ENCODE measurements around the gene AFF2. TPM values are rescaled to one million over a fixed set of nuclear protein-coding genes. Genes with fewer than 3 reads are reported as not detected.

Gene AFF2
- 10.5 TPM for polyA plus RNA-seq (2013, experiment 1 of 2)
- 9.7 TPM for polyA plus RNA-seq (2013, experiment 2 of 2)

DNA sequence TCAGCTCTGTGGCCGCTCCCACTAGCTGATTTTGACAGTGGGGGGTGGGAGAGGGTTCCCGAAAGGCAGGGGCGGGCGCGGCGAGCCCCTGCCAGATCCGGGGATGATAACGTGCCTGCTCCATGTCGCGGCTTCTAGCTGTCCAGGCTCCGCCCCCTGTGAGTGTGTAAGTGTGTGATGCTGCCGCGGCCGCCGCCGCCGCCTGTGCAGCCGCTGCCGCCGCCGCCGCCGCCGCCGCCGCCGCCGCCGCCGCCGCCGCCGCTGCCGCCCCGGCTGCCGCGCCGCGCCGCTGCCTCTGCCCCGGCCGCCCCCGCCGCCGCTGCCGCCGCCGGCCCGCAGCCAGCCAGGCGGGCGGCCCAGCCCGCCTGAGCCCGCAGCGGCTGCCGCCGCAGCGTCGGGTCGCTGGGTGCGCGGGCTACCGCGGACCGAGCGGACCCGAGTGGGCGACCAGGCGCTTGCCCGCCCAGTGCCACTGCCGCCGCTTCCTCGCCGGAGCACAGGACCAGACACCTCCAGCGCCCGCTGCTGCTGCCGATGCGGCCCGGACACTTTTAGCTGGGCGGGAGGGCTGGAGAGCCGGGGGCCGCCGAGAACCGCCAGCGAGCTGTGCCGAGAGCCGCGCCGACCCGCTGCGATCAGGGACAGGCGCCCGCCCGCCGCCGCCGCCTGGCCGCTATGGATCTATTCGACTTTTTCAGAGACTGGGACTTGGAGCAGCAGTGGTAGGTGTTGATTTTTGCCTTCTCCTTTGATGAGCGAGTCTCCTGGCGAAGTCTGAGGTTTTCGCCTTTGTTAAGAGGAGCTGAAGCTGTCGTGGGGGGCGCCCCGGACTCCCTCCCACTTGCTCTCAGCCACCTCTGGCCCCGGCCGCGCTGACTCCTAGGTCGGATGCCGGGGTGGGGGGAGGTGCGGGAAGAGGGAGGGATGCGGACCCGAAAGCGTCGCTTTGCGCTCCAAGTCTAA, at the start of gene AFF2:
Gene AFF2 (plus strand): TSS at position 195 of the 963 bp plus-strand sequence. CDS start 481 bp downstream, at position 676.
- H3K9me3 ChIP-seq (ENCODE audit: control insufficient read depth, low read length): no peaks in the 10 kb centered on the region
- peak within 1 kb of the TSS; percentile 54 for H3K4me3 ChIP-seq (ENCODE audit: extremely low read depth, insufficient read depth, low read length, poor library complexity, severe bottlenecking)
- peak within 1 kb of the TSS; percentile 49 for H3K27ac ChIP-seq (ENCODE audit: low read depth, low read length, severe bottlenecking)
- peaks cover 6% of the 10 kb centered on the region for H3K4me1 ChIP-seq (ENCODE audit: control insufficient read depth, insufficient read depth, low read length, poor library complexity, severe bottlenecking)
- H3K36me3 ChIP-seq (ENCODE audit: control insufficient read depth, insufficient read depth, low read length): no peaks in the 10 kb centered on the region
- 0 to 3% methylated on average over 13 to 17 of the region's 115 CpGs for WGBS, 2 experiments (ENCODE audit: insufficient coverage in 2 of 2)

DNA sequence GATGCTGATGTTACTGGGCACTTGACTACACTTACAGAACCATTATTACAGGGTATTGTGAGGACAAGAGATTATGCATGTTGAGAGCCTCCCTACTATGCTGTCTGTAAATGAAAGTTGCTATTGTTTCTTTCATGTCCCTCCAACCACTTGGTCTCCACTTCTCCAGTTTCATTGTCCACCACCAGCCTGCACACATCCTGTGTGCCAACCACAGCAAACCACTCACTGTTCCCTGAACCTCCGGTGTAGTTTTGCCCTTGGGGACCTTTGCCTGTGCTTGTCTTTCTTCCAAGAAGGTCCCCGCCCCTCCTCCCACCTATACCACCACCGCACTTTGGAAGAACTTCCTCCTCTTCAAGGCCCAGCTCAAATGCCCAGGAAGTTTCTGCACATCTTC, 43.1 kb upstream of the AFF2 start:
- Histone ChIP-seq H3K4me1 (ENCODE audit: control insufficient read depth, insufficient read depth, low read length, poor library complexity, severe bottlenecking) (no peaks in the 10 kb centered on the region), H3K27ac (ENCODE audit: low read depth, low read length, severe bottlenecking) (no peak overlapping the region), H3K4me3 (ENCODE audit: extremely low read depth, insufficient read depth, low read length, poor library complexity, severe bottlenecking) (no peak overlapping the region), H3K9me3 (ENCODE audit: control insufficient read depth, low read length) (no peaks in the 10 kb centered on the region), H3K36me3 (ENCODE audit: control insufficient read depth, insufficient read depth, low read length) (no peaks in the 10 kb centered on the region)
- WGBS, 2 experiments (ENCODE audit: insufficient coverage in 2 of 2): 83% methylated on average over 2 of the region's 3 CpGs; no CpG with 5 or more reads in 1 of the 2 experiments

- no peaks in the 10 kb centered on the region for H3K36me3 ChIP-seq (ENCODE audit: control insufficient read depth, insufficient read depth, low read length)
- WGBS, 2 experiments (ENCODE audit: insufficient coverage in 2 of 2): 90 to 100% methylated on average over 1 to 2 of the region's 4 CpGs
- no peak overlapping the region for H3K27ac ChIP-seq (ENCODE audit: low read depth, low read length, severe bottlenecking)
- no peaks in the 10 kb centered on the region for H3K9me3 ChIP-seq (ENCODE audit: control insufficient read depth, low read length)
- no peaks in the 10 kb centered on the region for H3K4me1 ChIP-seq (ENCODE audit: control insufficient read depth, insufficient read depth, low read length, poor library complexity, severe bottlenecking)
- H3K4me3 ChIP-seq (ENCODE audit: extremely low read depth, insufficient read depth, low read length, poor library complexity, severe bottlenecking): no peak overlapping the region
Observed at GRCh38 chrX:148459343-148459742, 41.1 kb upstream of the AFF2 start.

DNA sequence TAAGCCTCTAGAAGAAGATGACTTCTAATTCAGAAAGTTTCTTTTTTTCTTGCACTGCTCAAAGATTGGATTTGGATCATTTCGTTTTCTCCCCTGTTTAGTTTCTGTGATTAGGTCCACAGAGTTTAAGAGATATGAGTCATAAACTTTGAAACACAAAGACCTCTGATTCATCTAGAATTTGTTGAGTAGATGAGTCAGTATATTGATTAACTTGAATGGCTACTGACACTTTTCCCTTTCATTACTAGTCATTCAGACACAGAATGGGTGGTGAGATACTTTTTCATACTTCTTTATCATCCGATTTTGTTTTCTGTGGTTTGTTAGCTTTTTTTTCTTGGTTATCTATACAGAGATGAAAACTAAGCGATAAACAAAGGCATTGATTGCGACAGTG, 34.1 kb upstream of the AFF2 start:
- Histone ChIP-seq H3K27ac (ENCODE audit: low read depth, low read length, severe bottlenecking) (no peak overlapping the region), H3K4me3 (ENCODE audit: extremely low read depth, insufficient read depth, low read length, poor library complexity, severe bottlenecking) (no peak overlapping the region), H3K9me3 (ENCODE audit: control insufficient read depth, low read length) (no peaks in the 10 kb centered on the region), H3K4me1 (ENCODE audit: control insufficient read depth, insufficient read depth, low read length, poor library complexity, severe bottlenecking) (peaks cover 7% of the 10 kb centered on the region), H3K36me3 (ENCODE audit: control insufficient read depth, insufficient read depth, low read length) (no peaks in the 10 kb centered on the region)
- WGBS, 2 experiments (ENCODE audit: insufficient coverage in 2 of 2): 94% methylated on average over 2 of the region's 4 CpGs; no CpG with 5 or more reads in 1 of the 2 experiments

GRCh38 chrX:148470324-148470723, 30.1 kb upstream of the AFF2 start:
- Histone ChIP-seq H3K9me3 (ENCODE audit: control insufficient read depth, low read length) (no peaks in the 10 kb centered on the region), H3K4me3 (ENCODE audit: extremely low read depth, insufficient read depth, low read length, poor library complexity, severe bottlenecking) (no peak overlapping the region), H3K27ac (ENCODE audit: low read depth, low read length, severe bottlenecking) (no peak overlapping the region), H3K4me1 (ENCODE audit: control insufficient read depth, insufficient read depth, low read length, poor library complexity, severe bottlenecking) (peaks cover 7% of the 10 kb centered on the region), H3K36me3 (ENCODE audit: control insufficient read depth, insufficient read depth, low read length) (no peaks in the 10 kb centered on the region)
- WGBS, 2 experiments (ENCODE audit: insufficient coverage in 2 of 2): 71% methylated on average over 1 of the region's 2 CpGs; no CpG with 5 or more reads in 1 of the 2 experiments

DNA sequence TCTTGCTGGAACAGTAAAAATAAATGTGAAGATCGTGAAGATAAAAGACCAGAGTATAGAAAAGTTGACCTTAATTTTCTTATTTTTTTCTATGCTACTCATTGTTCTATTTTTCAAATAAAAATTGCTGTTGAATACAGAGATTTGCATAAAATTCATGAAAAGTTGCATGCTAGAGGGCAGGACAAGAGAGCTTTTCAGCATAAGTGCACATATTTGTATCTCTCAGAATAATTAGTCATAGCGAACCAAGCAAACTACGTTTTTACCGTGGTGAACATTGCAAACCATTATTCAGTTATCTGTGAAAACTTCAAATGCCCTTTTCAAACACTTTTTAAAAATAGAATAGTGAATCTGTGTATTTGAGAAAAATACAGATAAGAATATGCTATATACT, 26.4 kb upstream of the AFF2 start:
- H3K4me3 ChIP-seq (ENCODE audit: extremely low read depth, insufficient read depth, low read length, poor library complexity, severe bottlenecking): no peak overlapping the region
- WGBS, 2 experiments (ENCODE audit: insufficient coverage in 2 of 2): no CpG with 5 or more reads among the region's 4 CpGs
- H3K27ac ChIP-seq (ENCODE audit: low read depth, low read length, severe bottlenecking): no peak overlapping the region
- H3K4me1 ChIP-seq (ENCODE audit: control insufficient read depth, insufficient read depth, low read length, poor library complexity, severe bottlenecking): no peaks in the 10 kb centered on the region
- H3K36me3 ChIP-seq (ENCODE audit: control insufficient read depth, insufficient read depth, low read length): no peaks in the 10 kb centered on the region
- H3K9me3 ChIP-seq (ENCODE audit: control insufficient read depth, low read length): no peaks in the 10 kb centered on the region

DNA sequence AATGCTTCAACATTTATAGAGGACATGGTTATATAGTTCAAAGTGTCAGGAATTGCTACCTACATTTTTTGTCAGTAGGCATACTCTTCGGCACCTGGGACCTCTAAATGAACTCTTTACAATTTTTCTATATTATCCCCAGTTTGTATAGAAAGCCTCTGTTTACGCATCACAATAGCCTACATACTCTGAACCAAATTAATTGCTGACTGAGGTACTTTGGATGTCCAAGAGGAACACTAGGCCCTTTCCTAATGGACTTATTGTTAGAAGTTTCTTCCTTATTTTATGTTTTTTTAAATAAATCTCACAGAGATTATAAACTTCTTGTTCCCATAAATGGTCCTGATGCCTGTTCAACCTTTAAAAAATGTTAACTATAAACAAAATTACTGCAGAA, 8.4 kb upstream of the AFF2 start:
- H3K4me3 ChIP-seq (ENCODE audit: extremely low read depth, insufficient read depth, low read length, poor library complexity, severe bottlenecking): no peak overlapping the region
- H3K4me1 ChIP-seq (ENCODE audit: control insufficient read depth, insufficient read depth, low read length, poor library complexity, severe bottlenecking): no peaks in the 10 kb centered on the region
- no peaks in the 10 kb centered on the region for H3K9me3 ChIP-seq (ENCODE audit: control insufficient read depth, low read length)
- no peaks in the 10 kb centered on the region for H3K36me3 ChIP-seq (ENCODE audit: control insufficient read depth, insufficient read depth, low read length)
- no CpG with 5 or more reads among the region's 2 CpGs for WGBS, 2 experiments (ENCODE audit: insufficient coverage in 2 of 2)
- H3K27ac ChIP-seq (ENCODE audit: low read depth, low read length, severe bottlenecking): no peak overlapping the region

GRCh38 chrX:148495176-148495575, 5.2 kb upstream of the AFF2 start:
- 86 to 100% methylated on average over 1 to 3 of the region's 3 CpGs for WGBS, 2 experiments (ENCODE audit: insufficient coverage in 2 of 2)
- Histone ChIP-seq H3K4me1 (ENCODE audit: control insufficient read depth, insufficient read depth, low read length, poor library complexity, severe bottlenecking) (no peaks in the 10 kb centered on the region), H3K9me3 (ENCODE audit: control insufficient read depth, low read length) (no peaks in the 10 kb centered on the region), H3K4me3 (ENCODE audit: extremely low read depth, insufficient read depth, low read length, poor library complexity, severe bottlenecking) (no peak overlapping the region), H3K36me3 (ENCODE audit: control insufficient read depth, insufficient read depth, low read length) (no peaks in the 10 kb centered on the region), H3K27ac (ENCODE audit: low read depth, low read length, severe bottlenecking) (no peak overlapping the region)

DNA sequence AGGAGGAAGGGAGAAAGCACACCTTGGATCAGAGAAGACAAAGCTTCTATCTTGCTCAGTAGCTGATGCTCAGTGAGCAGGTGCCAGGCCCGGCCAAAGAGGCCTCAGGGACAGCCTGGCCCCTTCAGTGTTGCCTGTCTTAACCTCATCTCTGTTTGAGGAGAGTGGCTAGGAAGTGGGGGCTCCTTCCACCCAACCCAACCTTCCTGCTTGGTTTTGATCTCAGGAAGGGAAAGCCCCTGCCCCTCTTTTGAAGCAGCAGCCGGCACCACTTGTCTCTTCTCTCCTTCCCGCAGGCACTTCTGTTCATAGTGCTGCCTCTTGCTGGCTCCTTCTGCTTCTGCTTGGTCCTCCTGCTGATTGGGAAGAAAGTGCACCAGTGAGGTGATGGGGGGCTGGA, 2.4 kb upstream of the AFF2 start:
- Histone ChIP-seq H3K9me3 (ENCODE audit: control insufficient read depth, low read length) (no peaks in the 10 kb centered on the region), H3K36me3 (ENCODE audit: control insufficient read depth, insufficient read depth, low read length) (no peaks in the 10 kb centered on the region), H3K4me1 (ENCODE audit: control insufficient read depth, insufficient read depth, low read length, poor library complexity, severe bottlenecking) (peaks cover 4% of the 10 kb centered on the region), H3K27ac (ENCODE audit: low read depth, low read length, severe bottlenecking) (no peak overlapping the region), H3K4me3 (ENCODE audit: extremely low read depth, insufficient read depth, low read length, poor library complexity, severe bottlenecking) (no peak overlapping the region)
- no CpG with 5 or more reads among the region's 3 CpGs for WGBS, 2 experiments (ENCODE audit: insufficient coverage in 2 of 2)

DNA sequence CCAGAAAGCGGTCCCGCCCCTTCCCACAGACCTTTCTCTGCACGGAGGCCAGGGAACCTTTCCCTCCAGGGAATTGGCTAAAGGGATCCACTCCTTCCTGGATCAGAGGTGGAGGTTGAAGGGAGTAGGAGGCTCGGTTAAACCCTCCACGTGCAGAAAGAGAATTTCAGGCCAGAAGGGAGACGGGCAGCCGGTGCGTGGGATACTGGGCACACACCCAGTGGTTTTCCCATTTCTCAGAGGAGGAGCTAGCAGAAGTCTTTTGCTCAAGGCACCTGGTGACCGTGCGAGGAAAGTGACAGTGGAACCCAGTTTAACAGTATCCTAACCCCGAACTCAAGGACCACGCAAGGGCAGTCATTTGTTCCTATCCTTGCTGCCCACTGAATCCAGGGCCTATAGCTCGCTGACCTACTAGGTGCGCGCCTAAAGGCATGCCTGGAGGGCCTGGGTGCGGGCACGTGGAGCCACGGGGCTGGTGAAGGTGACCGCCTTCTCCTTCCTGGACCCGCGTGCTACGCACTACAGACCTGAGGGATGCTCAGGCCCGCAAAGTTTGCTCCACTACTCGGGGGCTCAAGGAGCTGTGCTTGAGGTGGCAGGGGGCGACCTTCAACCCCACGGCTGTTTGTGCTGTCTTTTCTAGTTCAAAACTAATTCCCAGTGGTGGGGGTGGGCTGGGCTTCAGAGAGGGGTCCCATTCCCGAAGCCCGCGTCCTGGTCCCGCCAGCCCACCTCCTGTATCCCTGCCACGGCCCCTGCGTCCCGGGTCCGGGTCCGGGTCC, 587 bp upstream of the AFF2 start:
- 47 to 81% methylated on average over 6 to 13 of the region's 35 CpGs for WGBS, 2 experiments (ENCODE audit: insufficient coverage in 2 of 2)
- Histone ChIP-seq H3K36me3 (ENCODE audit: control insufficient read depth, insufficient read depth, low read length) (no peaks in the 10 kb centered on the region), H3K9me3 (ENCODE audit: control insufficient read depth, low read length) (no peaks in the 10 kb centered on the region), H3K4me1 (ENCODE audit: control insufficient read depth, insufficient read depth, low read length, poor library complexity, severe bottlenecking) (peaks cover 4% of the 10 kb centered on the region), H3K4me3 (ENCODE audit: extremely low read depth, insufficient read depth, low read length, poor library complexity, severe bottlenecking) (peak overlapping the region; percentile 23), H3K27ac (ENCODE audit: low read depth, low read length, severe bottlenecking) (no peak overlapping the region)
